Upper lobe of left lung (tissue), 6 donors: ENCODE results near the gene GRID1. TPM values are rescaled to one million over a fixed set of nuclear protein-coding genes. Genes with fewer than 3 reads are reported as not detected.

ENCODE experiments used
- ATAC-seq, 2 donors: fragments of 200-7000 bp; cut with Tn5 transposase; one replicate each; pipeline ENCODE4 v1.9.1; 2022; ENCODE audit warnings: mild to moderate bottlenecking in 2 of 2, moderate library complexity in 2 of 2; ENCODE audit not compliant: low FRiP score in 2 of 2
- DNase-seq, 2 donors: peaks; one replicate each; pipeline ENCODE4 v3.0.0-alpha.2; 2019 to 2020
- H3K27ac ChIP-seq, 4 donors: fragments of 200-600 bp; sonication (generic); one replicate each; pipeline ENCODE4 v1.5.1; 2016 to 2019
- H3K27me3 ChIP-seq, 4 donors: fragments of 200-600 bp; sonication (generic); one replicate each; pipeline ENCODE4 v1.5.1; 2017 to 2019
- H3K36me3 ChIP-seq, 4 donors: fragments of 200-600 bp; sonication (generic); one replicate each; pipeline ENCODE4 v1.5.1; 2016 to 2019
- H3K4me1 ChIP-seq, 4 donors: fragments of 200-600 bp; sonication (generic); one replicate each; pipeline ENCODE4 v1.5.1; 2018 to 2019
- H3K4me3 ChIP-seq, 4 donors: fragments of 200-600 bp; sonication (generic); one replicate each; pipeline ENCODE4 v1.5.1; 2017 to 2019; ENCODE audit warnings: mild to moderate bottlenecking in 2 of 4, moderate library complexity in 1 of 4
- H3K9me3 ChIP-seq, 4 donors: fragments of 200-600 bp; sonication (generic); one replicate each; pipeline ENCODE4 v1.5.1; 2018 to 2019
- EP300 ChIP-seq, 4 donors: sonication (generic); formaldehyde crosslinking; IDR thresholded peaks; one replicate each; pipeline ENCODE4 v1.5.1; 2017; ENCODE audit warnings: antibody characterized with exemption in 4 of 4, control low read depth in 2 of 4
- POLR2A ChIP-seq, 4 donors: fragments of 450-650 bp; IDR thresholded peaks; one replicate each; pipeline ENCODE4 v1.5.1; 2016 to 2017; ENCODE audit warnings: antibody characterized with exemption in 4 of 4, mild to moderate bottlenecking in 2 of 4
- POLR2AphosphoS5 ChIP-seq, 2 donors: sonication (generic); formaldehyde crosslinking; IDR thresholded peaks; one replicate each; pipeline ENCODE4 v1.5.1; 2017; ENCODE audit warnings: antibody characterized with exemption in 2 of 2
- WGBS, 2 donors: methylation state at CpG; one replicate each; pipeline ENCODE4 v1.1.5; 2017 to 2018; 5-methylcytosine and 5-hydroxymethylcytosine counted together
- total RNA-seq, 6 donors: library from RNA; depleted of rRNA in 4 of 6; stranded (reverse); fragments of >200 nt in 4 of 6; gene quantifications; one replicate each; pipeline versions ENCODE4 v1.1.0 to v1.2.1, GENCODE V29; 2016 to 2021
- TF ChIP-seq, protein P1 (sequence below), 6 experiments: fragments of 450-650 bp in 4 of 6; fragments of 200-600 bp in 2 of 6; sonication (generic) in 2 of 6; IDR thresholded peaks; one replicate each; pipeline ENCODE4 v1.5.1; 2016 to 2019; ENCODE audit warnings: antibody characterized with exemption in 6 of 6
- donor health status: DM: no; HTN: no; CAD: no; lungs with moderate emphysema.
- donor health status: DM: no; HTN: yes; CAD: no; lungs with severe emphysema.

The GRID1 gene
- total RNA-seq, 6 donors from 2014 or later: 1.5 to 5.2 (median 3.2) TPM

DNA sequence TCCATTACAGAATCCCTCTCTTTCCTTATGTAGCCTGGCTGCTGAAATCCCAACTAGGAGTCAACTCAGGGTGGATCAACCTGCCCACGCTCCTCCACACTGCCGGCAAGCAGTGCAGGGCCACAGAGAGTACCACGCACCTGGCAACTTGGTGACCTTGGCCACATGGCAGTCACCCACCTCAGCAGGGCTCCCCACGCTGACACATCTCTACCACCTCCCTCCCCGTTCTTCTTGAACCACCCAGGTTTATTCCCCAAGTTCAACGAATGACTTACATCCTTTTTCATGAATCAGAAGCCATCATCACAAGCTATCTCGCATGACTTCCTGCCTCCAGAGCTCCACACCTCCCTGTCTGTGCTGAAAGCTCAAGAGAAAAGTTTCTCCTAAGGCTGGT is 153.4 kb downstream of the GRID1 start:
- TF ChIP-seq, protein P1, sequence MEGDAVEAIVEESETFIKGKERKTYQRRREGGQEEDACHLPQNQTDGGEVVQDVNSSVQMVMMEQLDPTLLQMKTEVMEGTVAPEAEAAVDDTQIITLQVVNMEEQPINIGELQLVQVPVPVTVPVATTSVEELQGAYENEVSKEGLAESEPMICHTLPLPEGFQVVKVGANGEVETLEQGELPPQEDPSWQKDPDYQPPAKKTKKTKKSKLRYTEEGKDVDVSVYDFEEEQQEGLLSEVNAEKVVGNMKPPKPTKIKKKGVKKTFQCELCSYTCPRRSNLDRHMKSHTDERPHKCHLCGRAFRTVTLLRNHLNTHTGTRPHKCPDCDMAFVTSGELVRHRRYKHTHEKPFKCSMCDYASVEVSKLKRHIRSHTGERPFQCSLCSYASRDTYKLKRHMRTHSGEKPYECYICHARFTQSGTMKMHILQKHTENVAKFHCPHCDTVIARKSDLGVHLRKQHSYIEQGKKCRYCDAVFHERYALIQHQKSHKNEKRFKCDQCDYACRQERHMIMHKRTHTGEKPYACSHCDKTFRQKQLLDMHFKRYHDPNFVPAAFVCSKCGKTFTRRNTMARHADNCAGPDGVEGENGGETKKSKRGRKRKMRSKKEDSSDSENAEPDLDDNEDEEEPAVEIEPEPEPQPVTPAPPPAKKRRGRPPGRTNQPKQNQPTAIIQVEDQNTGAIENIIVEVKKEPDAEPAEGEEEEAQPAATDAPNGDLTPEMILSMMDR (IDR thresholded peaks at IDR 0.05): no peak
- TF ChIP-seq EP300 (IDR thresholded peaks at IDR 0.05) (no peak), POLR2AphosphoS5 (IDR thresholded peaks at IDR 0.05) (no peak), POLR2A (IDR thresholded peaks at IDR 0.05) (no peak)
- DNase-seq: no peak
- 85 to 86% methylated on average over 7 of the region's 7 CpGs for WGBS, 2 donors

DNA sequence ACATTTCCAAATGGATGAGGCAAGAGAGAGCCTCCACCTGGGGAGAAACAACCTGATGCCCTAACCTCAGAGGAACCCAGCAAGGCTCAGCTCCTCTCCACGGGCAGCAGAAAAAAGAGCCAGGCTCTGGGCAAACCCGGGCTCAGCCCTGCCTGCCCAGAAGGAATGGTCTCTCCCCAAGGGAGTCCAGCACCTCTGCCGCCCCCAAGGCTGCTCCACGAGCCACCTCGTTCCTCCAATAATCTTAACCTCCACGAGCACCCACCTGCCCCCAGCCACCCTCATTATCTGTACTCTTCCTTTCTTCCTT is 154.2 kb downstream of the GRID1 start:
- no peaks in the 10 kb centered on the region for H3K27me3 ChIP-seq
- H3K4me1 ChIP-seq: no peaks in the 10 kb centered on the region
- DNase-seq (no peak), ATAC-seq (no peak)
- H3K4me3 ChIP-seq: no peak overlapping the region
- H3K9me3 ChIP-seq: no peaks in the 10 kb centered on the region
- 76 to 83% methylated on average over 5 to 6 of the region's 6 CpGs for WGBS, 2 donors
- H3K36me3 ChIP-seq: no peaks in the 10 kb centered on the region
- TF ChIP-seq POLR2A (IDR thresholded peaks at IDR 0.05) (no peak), EP300 (IDR thresholded peaks at IDR 0.05) (no peak), POLR2AphosphoS5 (IDR thresholded peaks at IDR 0.05) (no peak)
- TF ChIP-seq, protein P1 (IDR thresholded peaks at IDR 0.05): no peak
- no peak overlapping the region for H3K27ac ChIP-seq

More for the DNA sequence above, 153.4 kb downstream of the GRID1 start:
- Histone ChIP-seq H3K4me1 (no peaks in the 10 kb centered on the region), H3K27me3 (no peaks in the 10 kb centered on the region), H3K27ac (no peak overlapping the region), H3K36me3 (no peaks in the 10 kb centered on the region), H3K9me3 (no peaks in the 10 kb centered on the region), H3K4me3 (no peak overlapping the region)
- ATAC-seq: no peak

DNA sequence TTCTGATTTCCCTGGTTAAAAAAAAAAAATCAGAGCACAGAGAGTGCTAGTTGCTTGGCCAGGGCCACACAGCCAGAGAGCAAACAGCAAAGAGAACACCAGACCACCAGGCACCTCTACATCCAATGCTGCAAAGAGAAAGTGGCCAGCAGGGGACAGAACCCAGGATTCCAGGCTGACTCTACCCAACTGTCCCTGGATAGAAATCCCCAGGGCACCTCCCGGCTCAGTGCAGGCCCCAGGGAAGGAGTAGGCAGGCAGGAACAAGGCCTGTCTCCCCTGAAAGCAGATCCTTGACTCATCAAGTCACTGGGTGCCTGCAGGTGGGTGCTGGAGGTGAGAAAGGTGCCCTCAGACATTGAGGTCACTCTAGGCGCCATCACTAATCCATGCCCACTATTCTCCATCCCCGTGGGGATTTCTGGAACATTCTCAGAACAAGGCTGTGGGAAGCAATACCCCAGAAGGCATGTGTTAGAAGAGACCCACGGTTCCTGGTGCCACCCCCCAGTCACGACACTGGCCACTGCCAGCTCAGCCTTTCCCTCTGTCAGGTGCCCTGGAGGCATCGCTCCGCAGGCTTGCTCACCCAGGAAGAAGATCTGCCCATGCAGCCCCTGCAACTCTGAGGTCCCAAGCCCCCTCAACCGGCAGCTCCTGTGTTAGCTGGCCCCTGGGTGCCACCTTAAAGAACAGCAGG is 154.8 kb downstream of the GRID1 start:
- Histone ChIP-seq H3K9me3 (no peaks in the 10 kb centered on the region), H3K4me3 (no peak overlapping the region), H3K36me3 (no peaks in the 10 kb centered on the region), H3K27ac (no peak overlapping the region), H3K4me1 (no peaks in the 10 kb centered on the region), H3K27me3 (no peaks in the 10 kb centered on the region)
- 69 to 75% methylated on average over 7 to 8 of the region's 8 CpGs for WGBS, 2 donors
- no peak for DNase-seq
- TF ChIP-seq EP300 (IDR thresholded peaks at IDR 0.05): no peak
- TF ChIP-seq, protein P1 (IDR thresholded peaks at IDR 0.05): no peak
- TF ChIP-seq POLR2A (IDR thresholded peaks at IDR 0.05): no peak
- no peak for TF ChIP-seq POLR2AphosphoS5 (IDR thresholded peaks at IDR 0.05)
- no peak for ATAC-seq

DNA sequence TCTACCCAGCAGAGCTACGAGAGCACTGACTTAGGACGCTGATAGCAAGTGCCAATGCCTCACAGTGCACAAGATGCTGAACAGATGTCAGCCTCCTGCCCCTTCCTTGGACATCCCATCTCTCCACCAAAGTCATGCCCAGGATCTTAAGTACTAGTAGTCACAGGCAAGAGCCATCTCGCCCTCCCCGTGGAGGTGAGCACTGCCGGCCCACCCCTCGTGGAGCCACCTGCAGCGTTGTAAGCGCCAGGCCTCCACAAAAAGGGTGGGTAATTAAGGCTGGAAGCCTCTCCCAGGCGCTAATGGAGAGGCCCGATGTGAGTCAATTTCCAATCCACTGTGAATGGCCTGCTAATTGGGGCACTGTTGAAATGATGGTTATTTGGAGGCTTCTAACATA is 156.2 kb downstream of the GRID1 start:
- no peak for ATAC-seq
- no peaks in the 10 kb centered on the region for H3K9me3 ChIP-seq
- no peaks in the 10 kb centered on the region for H3K36me3 ChIP-seq
- DNase-seq: no peak
- 77 to 80% methylated on average over 3 to 10 of the region's 10 CpGs for WGBS, 2 donors
- no peak for TF ChIP-seq EP300 (IDR thresholded peaks at IDR 0.05)
- no peak overlapping the region for H3K27ac ChIP-seq
- H3K4me1 ChIP-seq: no peaks in the 10 kb centered on the region
- no peak overlapping the region for H3K4me3 ChIP-seq
- H3K27me3 ChIP-seq: no peaks in the 10 kb centered on the region

DNA sequence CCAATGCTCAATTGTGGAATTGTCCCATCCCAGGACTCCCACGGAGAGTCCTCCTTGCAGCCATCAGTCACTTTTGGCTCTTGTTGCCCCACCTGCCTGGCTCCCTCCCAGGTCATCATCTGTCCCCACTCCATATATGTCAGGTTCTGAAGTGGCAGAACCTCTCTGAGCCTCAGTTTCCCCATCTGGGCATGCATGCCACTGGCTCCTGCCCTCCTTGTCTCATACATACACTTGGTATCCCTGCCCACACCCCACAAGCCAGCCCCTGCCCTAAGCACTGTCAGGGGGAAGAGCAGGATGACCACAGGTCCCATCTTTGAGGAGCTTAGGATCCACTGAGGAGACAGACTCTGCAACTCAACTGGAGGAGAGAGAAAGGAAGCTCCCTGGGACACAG is 156.9 kb downstream of the GRID1 start:
- DNase-seq: no peak

More for the DNA sequence above, 156.9 kb downstream of the GRID1 start:
- Histone ChIP-seq H3K4me1 (peaks cover 0 to 4% (median 0%) of the 10 kb centered on the region in 4 donors), H3K27ac (no peak overlapping the region), H3K27me3 (no peaks in the 10 kb centered on the region), H3K4me3 (no peak overlapping the region), H3K9me3 (no peaks in the 10 kb centered on the region), H3K36me3 (no peaks in the 10 kb centered on the region)
- no peak for ATAC-seq
- 79 to 84% methylated on average over 1 of the region's 1 CpG for WGBS, 2 donors
- no peak for TF ChIP-seq POLR2AphosphoS5 (IDR thresholded peaks at IDR 0.05)
- no peak for TF ChIP-seq POLR2A (IDR thresholded peaks at IDR 0.05)
- TF ChIP-seq, protein P1 (IDR thresholded peaks at IDR 0.05): no peak
- no peak for TF ChIP-seq EP300 (IDR thresholded peaks at IDR 0.05)
